Mesendoderm (in vitro differentiated cells): Measurements from ENCODE around the gene ERC2.
"Not testable (repeated sequence)": the region's sequence is repeated elsewhere in the genome, so short reads cannot be mapped to it uniquely, and the experiment has no call there.

Experiments used
- DNase-seq: peaks from one replicate; pipeline ENCODE4 v3.0.0; 2013
- H2AK5ac ChIP-seq: 2 replicates; pipeline ENCODE4 v1.6.1; 2013; ENCODE audit warnings: low read length, inconsistent platforms
- H2BK120ac ChIP-seq: 2 replicates; pipeline ENCODE4 v1.6.1; 2013; ENCODE audit warnings: low read depth, mild to moderate bottlenecking, low read length, moderate library complexity, mixed read lengths
- H2BK15ac ChIP-seq: replicated peaks from 2 replicates; pipeline ENCODE4 v1.6.1; 2013; ENCODE audit warnings: low read depth, mild to moderate bottlenecking, moderate library complexity
- H2BK5ac ChIP-seq: 2 replicates; pipeline ENCODE4 v1.6.1; 2013; ENCODE audit warnings: low read length, inconsistent platforms
- H3K18ac ChIP-seq: 2 replicates; pipeline ENCODE4 v1.6.1; 2013; ENCODE audit warnings: mild to moderate bottlenecking, low read length, mixed read lengths
- H3K23ac ChIP-seq: one replicate; pipeline ENCODE4 v1.6.1; 2013; ENCODE audit warnings: low read length
- H3K27ac ChIP-seq: 2 replicates; pipeline ENCODE4 v1.5.1; 2013; ENCODE audit warnings: low read depth, mild to moderate bottlenecking, inconsistent platforms, low read length, moderate library complexity
- H3K27me3 ChIP-seq: 2 replicates; pipeline ENCODE4 v1.6.1; 2013; ENCODE audit warnings: low read length, control low read depth, mild to moderate bottlenecking, inconsistent platforms; ENCODE audit not compliant: insufficient read depth, poor library complexity
- H3K36me3 ChIP-seq: 2 replicates; pipeline ENCODE4 v1.6.1; 2013; ENCODE audit warnings: low read length, inconsistent platforms; ENCODE audit not compliant: control insufficient read depth, insufficient read depth
- H3K4ac ChIP-seq: one replicate; pipeline ENCODE4 v1.6.1; 2013; ENCODE audit warnings: low read depth, mild to moderate bottlenecking, low read length, moderate library complexity
- H3K4me1 ChIP-seq: 2 replicates; pipeline ENCODE4 v1.6.1; 2013; ENCODE audit warnings: low read depth, low read length, inconsistent platforms; ENCODE audit not compliant: control insufficient read depth
- H3K4me2 ChIP-seq: 2 replicates; pipeline ENCODE4 v1.6.1; 2013; ENCODE audit warnings: low read length
- H3K4me3 ChIP-seq: 2 replicates; pipeline ENCODE4 v1.5.1; 2013; ENCODE audit warnings: mild to moderate bottlenecking, low read length
- H3K56ac ChIP-seq: one replicate; pipeline ENCODE4 v1.6.1; 2013; ENCODE audit warnings: low read length
- H3K79me1 ChIP-seq: 2 replicates; pipeline ENCODE4 v1.6.1; 2013; ENCODE audit warnings: low read length, inconsistent platforms
- H3K79me2 ChIP-seq: 2 replicates; pipeline ENCODE4 v1.6.1; 2013; ENCODE audit warnings: mild to moderate bottlenecking, low read length; ENCODE audit not compliant: control insufficient read depth, insufficient read depth
- H3K9ac ChIP-seq: 2 replicates; pipeline ENCODE4 v1.6.1; 2013; ENCODE audit warnings: low read length, inconsistent platforms
- H4K5ac ChIP-seq: one replicate; pipeline ENCODE4 v1.6.1; 2013; ENCODE audit warnings: low read length
- H4K8ac ChIP-seq: one replicate; pipeline ENCODE4 v1.6.1; 2013; ENCODE audit warnings: low read depth, mild to moderate bottlenecking, control low read depth, low read length, moderate library complexity
- WGBS: extraction: QIAGEN DNeasy Blood & Tissue Kit; methylation state at CpG from one replicate; pipeline ENCODE4 v1.1.7; 2013; ENCODE audit warnings: low lambda C conversion rate, missing lambda C conversion rate; ENCODE audit not compliant: insufficient coverage; ENCODE audit errors: extremely low coverage; 5-methylcytosine and 5-hydroxymethylcytosine counted together

ERC2 gene

DNA sequence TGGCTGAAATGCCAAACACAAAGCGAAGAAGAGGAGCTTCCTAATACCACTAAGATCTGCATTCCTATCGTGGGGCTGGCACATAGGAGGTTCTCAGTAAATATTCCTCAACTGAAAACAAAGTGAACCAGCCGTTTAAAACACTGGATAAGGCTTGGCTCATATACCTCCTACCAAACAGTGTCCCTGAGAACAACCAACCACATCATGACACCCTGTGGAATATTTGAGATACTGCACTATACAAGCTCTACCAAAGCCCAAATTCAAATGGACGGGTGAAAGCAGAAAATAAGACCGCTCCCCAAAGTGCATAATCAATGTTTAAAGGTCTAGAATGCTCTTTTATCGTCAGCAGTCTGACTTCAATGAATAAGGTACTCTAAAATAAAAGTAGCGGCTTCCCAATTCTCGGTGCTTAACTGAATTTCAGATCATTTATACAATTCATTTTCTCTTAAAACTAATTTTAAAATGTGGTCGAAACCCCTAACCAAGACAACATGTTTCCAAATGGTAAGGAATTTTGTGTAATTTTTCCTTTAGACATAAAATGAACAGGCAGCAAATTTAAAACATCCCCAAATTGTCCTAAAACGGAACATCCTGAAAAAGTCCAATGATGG lies 425.8 kb downstream of the ERC2 start:
- no CpG with 5 or more reads among the region's 10 CpGs for whole genome bisulfite sequencing
- no peaks in the 10 kb centered on the region for H3K36me3 ChIP-seq
- no peak overlapping the region for H3K56ac ChIP-seq
- H3K79me2 ChIP-seq = no peaks in the 10 kb centered on the region
- H4K5ac ChIP-seq = no peak overlapping the region
- H3K79me1 ChIP-seq = no peaks in the 10 kb centered on the region
- no peak overlapping the region for H3K4me3 ChIP-seq
- no peak overlapping the region for H4K8ac ChIP-seq
- H3K9ac ChIP-seq = no peak overlapping the region
- H2AK5ac ChIP-seq = no peak overlapping the region
- H3K27me3 ChIP-seq = no peaks in the 10 kb centered on the region
- H2BK120ac ChIP-seq = no peak overlapping the region
- no peak overlapping the region for H3K4ac ChIP-seq
- H3K4me2 ChIP-seq = no peak overlapping the region
- no peaks in the 10 kb centered on the region for H3K4me1 ChIP-seq
- no peak overlapping the region for H3K23ac ChIP-seq
- no peak overlapping the region for H2BK5ac ChIP-seq
- H2BK15ac ChIP-seq = no peak overlapping the region
- H3K27ac ChIP-seq = no peak overlapping the region
- peak; percentile 71 for DNase-seq
- H3K18ac ChIP-seq = no peak overlapping the region

GRCh38 chr3:56025326-56025725 lies 442.9 kb downstream of the ERC2 start:
- Histone ChIP-seq H4K8ac (no peak overlapping the region), H3K36me3 (no peaks in the 10 kb centered on the region), H3K79me2 (no peaks in the 10 kb centered on the region), H3K4ac (no peak overlapping the region), H3K4me1 (no peaks in the 10 kb centered on the region), H3K27ac (no peak overlapping the region), H2AK5ac (no peak overlapping the region), H4K5ac (no peak overlapping the region), H3K27me3 (no peaks in the 10 kb centered on the region), H3K79me1 (no peaks in the 10 kb centered on the region), H3K56ac (no peak overlapping the region), H3K18ac (no peak overlapping the region), H2BK15ac (no peak overlapping the region), H3K4me3 (no peak overlapping the region), H3K23ac (no peak overlapping the region), H3K4me2 (no peak overlapping the region), H2BK5ac (no peak overlapping the region), H2BK120ac (no peak overlapping the region), H3K9ac (no peak overlapping the region)
- no CpG with 5 or more reads among the region's 1 CpG for WGBS
- DNase-seq = no peak

DNA sequence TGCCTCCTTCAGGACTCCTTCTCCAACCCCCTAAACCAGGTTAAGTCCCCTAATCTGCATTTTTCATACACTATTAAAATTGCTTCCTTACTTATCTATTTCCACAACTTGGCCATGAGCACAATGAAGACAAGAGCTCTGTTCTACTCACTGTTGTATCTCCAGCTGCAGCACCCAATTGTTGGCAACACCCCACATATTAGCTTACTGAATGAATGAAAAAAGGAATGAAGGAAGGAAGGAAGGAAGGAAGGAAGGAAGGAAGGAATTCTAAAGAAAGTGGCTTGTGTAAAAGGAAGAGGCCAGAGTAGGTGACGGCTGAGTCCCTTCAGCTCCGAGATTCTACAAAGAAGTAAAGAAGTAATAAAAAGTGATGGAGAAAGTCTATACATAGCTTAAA lies 444.7 kb downstream of the ERC2 start:
- Histone ChIP-seq H2BK120ac (no peak overlapping the region), H3K4me1 (no peaks in the 10 kb centered on the region), H2BK15ac (no peak overlapping the region), H3K36me3 (no peaks in the 10 kb centered on the region), H3K27me3 (no peaks in the 10 kb centered on the region), H3K4ac (no peak overlapping the region), H4K5ac (no peak overlapping the region), H3K18ac (no peak overlapping the region), H3K79me2 (no peaks in the 10 kb centered on the region), H2AK5ac (no peak overlapping the region), H2BK5ac (no peak overlapping the region), H3K4me3 (no peak overlapping the region), H3K9ac (no peak overlapping the region), H3K79me1 (no peaks in the 10 kb centered on the region), H3K56ac (no peak overlapping the region), H3K4me2 (no peak overlapping the region), H3K23ac (no peak overlapping the region), H4K8ac (no peak overlapping the region), H3K27ac (no peak overlapping the region)
- DNase-seq = no peak
- WGBS = no CpG with 5 or more reads among the region's 2 CpGs

DNA sequence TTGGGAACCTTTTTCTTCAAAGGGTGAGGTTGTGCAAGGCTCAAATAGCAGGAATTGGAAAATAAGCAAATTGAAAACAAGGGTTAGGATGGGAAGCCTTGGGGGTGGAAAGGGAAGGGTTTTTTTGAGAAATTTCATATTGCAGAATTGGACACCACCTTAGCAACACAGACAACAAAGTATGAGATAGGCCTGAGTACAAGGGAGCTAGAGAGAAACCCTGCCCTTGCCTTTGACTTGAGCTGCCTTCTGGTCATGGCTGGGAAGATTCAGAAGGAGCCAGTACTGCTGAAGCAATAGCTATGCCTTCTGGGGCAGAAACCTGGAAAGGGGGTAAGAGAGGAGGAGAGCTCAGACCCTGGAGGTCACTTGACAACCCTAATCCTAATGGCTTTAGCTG lies 445.6 kb downstream of the ERC2 start:
- H3K4ac ChIP-seq = no peak overlapping the region
- H3K56ac ChIP-seq = no peak overlapping the region
- H3K9ac ChIP-seq = no peak overlapping the region
- no peak overlapping the region for H3K18ac ChIP-seq
- no peaks in the 10 kb centered on the region for H3K36me3 ChIP-seq
- H2BK15ac ChIP-seq = no peak overlapping the region
- no peaks in the 10 kb centered on the region for H3K79me1 ChIP-seq
- H3K79me2 ChIP-seq = no peaks in the 10 kb centered on the region
- no peak overlapping the region for H2BK5ac ChIP-seq
- no peak overlapping the region for H3K4me3 ChIP-seq
- H3K27ac ChIP-seq = no peak overlapping the region
- no peak overlapping the region for H2AK5ac ChIP-seq
- H4K8ac ChIP-seq = no peak overlapping the region
- H3K23ac ChIP-seq = no peak overlapping the region
- no peaks in the 10 kb centered on the region for H3K4me1 ChIP-seq
- no peak overlapping the region for H4K5ac ChIP-seq
- H3K27me3 ChIP-seq = no peaks in the 10 kb centered on the region
- no peak for DNase-seq
- no peak overlapping the region for H2BK120ac ChIP-seq
- no peak overlapping the region for H3K4me2 ChIP-seq

DNA sequence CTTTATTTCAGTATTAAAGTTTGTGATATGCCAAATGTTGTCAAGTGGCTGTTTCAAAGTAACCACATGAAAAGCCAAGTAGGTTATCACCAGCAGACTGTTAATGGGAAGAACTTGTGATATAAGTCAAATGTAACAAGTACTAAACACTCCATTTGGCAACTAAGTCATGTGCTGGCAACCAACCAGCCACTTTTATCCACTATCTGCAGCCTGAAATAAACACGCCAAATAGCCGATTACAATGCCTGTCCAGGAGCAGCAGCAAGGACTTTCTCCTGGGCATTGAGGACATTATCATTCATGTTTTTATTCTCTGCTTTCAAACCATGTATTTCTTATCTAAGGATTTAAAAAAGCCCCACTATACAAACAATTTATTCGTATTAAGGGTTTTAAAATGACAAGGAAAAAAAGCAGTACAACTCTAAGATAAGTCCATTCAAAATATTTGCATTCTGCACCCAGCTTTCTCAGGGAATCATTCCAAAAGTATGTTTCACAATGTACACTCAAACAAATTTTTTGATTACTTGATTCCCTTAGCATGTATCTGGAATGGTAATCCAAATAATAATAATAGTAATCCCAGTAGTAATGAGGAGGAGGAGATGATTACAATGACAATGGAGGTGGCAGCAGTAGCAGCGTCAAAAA lies 448.6 kb downstream of the ERC2 start:
- no peak overlapping the region for H4K5ac ChIP-seq
- H2BK15ac ChIP-seq = no peak overlapping the region
- no peak overlapping the region for H4K8ac ChIP-seq
- WGBS = no CpG with 5 or more reads among the region's 4 CpGs
- H3K9ac ChIP-seq = no peak overlapping the region
- no peak overlapping the region for H3K4me3 ChIP-seq
- no peak overlapping the region for H3K56ac ChIP-seq
- H3K27me3 ChIP-seq = no peaks in the 10 kb centered on the region
- no peak overlapping the region for H2BK120ac ChIP-seq
- no peak overlapping the region for H3K23ac ChIP-seq
- no peak overlapping the region for H2BK5ac ChIP-seq
- H3K27ac ChIP-seq = no peak overlapping the region
- H3K4me1 ChIP-seq = no peaks in the 10 kb centered on the region
- no peak overlapping the region for H3K4me2 ChIP-seq
- no peaks in the 10 kb centered on the region for H3K79me2 ChIP-seq
- H3K36me3 ChIP-seq = no peaks in the 10 kb centered on the region
- no peak overlapping the region for H3K18ac ChIP-seq
- no peak for DNase-seq
- H3K79me1 ChIP-seq = no peaks in the 10 kb centered on the region
- no peak overlapping the region for H3K4ac ChIP-seq
- H2AK5ac ChIP-seq = no peak overlapping the region

DNA sequence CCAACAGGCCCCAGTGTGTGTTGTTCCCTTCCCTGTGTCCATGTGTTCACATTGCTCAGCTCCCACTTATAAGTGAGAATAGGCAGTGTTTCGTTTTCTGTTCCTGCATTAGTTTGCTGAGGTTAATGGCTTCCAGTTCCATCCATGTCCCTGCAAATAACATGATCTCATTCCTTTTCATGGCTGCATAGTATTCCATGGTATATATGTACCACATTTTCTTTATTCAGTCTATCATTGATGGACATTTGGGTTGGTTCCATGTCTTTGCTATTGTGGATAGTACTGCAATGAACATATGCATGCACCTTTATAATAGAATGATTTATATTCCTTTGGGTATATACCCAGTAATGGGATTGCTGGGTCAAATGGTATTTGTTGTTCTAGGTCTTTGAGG lies 452.9 kb downstream of the ERC2 start:
- WGBS = no CpG with 5 or more reads among the region's 1 CpG
- not testable (repeated sequence) for DNase-seq, H3K4me2 ChIP-seq, H3K4me3 ChIP-seq, H4K5ac ChIP-seq, H3K27ac ChIP-seq, H2BK120ac ChIP-seq, H3K23ac ChIP-seq, H3K4ac ChIP-seq, H3K9ac ChIP-seq, H3K56ac ChIP-seq, H3K4me1 ChIP-seq, H3K18ac ChIP-seq, H2BK5ac ChIP-seq, H3K79me2 ChIP-seq, H3K27me3 ChIP-seq, H3K79me1 ChIP-seq, H3K36me3 ChIP-seq, H2AK5ac ChIP-seq, H2BK15ac ChIP-seq, H4K8ac ChIP-seq
